ENCODE results near the gene TRHDE.

DNA sequence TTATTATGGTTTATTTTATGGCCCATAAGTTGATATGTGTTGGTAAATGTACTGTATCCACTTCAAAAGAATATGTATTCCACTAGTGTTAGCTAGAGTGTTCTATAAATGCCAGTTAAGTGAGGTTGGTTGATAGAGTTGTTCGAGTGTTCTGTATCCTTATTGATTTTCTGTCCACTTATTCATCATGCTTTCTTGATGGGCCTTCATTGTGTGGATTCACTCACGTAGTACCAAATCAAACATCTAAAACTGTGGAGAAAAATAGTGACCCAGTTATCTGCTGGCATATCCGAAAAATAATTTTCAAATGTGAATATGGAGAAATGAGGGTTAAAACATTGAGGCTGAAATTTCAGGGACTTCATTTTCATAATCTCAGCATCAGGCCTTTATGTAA lies 230.4 kb downstream of the TRHDE start:
- TF ChIP-seq, protein P1, sequence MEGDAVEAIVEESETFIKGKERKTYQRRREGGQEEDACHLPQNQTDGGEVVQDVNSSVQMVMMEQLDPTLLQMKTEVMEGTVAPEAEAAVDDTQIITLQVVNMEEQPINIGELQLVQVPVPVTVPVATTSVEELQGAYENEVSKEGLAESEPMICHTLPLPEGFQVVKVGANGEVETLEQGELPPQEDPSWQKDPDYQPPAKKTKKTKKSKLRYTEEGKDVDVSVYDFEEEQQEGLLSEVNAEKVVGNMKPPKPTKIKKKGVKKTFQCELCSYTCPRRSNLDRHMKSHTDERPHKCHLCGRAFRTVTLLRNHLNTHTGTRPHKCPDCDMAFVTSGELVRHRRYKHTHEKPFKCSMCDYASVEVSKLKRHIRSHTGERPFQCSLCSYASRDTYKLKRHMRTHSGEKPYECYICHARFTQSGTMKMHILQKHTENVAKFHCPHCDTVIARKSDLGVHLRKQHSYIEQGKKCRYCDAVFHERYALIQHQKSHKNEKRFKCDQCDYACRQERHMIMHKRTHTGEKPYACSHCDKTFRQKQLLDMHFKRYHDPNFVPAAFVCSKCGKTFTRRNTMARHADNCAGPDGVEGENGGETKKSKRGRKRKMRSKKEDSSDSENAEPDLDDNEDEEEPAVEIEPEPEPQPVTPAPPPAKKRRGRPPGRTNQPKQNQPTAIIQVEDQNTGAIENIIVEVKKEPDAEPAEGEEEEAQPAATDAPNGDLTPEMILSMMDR (IDR thresholded peaks at IDR 0.05): no peak
- TF ChIP-seq POLR2A (IDR thresholded peaks at IDR 0.05) (no peak), EP300 (IDR thresholded peaks at IDR 0.05) (no peak)

Measured in sigmoid colon (tissue), 4 donors.